NCI-H1092 (cell line): ENCODE results near the gene MOB3C.
"Not testable (repeated sequence)": the region's sequence is repeated elsewhere in the genome, so short reads cannot be mapped to it uniquely, and the experiment has no call there.

Experiments used
- DNase-seq: peaks from one replicate; lab custom pipeline; 2025; lab: John Stamatoyannopoulos, UW

The MOB3C gene

DNA sequence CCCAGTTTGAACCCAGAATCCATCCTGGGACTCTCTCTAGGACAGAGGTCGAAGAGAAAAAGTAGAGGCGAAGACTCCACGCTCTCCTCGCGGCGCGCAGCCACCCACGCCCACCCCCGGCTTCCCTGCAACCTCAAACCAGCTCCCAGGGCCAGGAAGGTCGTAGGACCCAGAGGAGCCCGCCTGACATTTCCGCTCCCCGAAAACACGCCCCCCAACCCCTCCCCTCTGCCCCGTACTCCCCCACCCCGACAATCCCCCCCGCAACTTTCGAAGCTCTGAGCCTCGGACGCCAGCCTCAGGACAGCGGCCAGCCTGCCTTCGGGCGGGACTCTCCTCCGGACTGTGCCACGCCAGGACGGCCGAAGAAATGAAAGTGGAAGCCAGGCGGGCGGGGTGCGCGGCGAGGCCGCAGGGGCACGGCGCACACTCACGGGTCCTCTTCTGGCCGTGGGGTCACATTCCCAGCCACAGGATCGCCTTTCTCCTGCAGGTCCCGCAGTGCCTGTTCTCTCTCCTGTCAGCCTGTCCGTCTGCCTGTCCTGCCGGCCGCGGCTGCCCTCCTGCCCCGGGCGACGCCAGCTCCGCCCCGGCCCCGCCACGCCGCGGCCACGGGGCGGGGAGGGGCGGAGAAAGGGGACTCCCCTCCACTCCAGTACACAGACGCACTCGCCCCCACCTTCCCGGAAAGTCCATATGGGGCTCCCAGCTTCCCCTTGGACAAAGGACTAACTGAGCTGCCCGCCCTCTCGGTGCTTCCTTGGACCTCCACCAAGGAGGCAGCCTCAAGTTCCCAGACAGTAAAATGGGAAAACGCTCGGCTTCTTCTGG, at the start of gene MOB3C:
MOB3C (minus strand) TSS at position 535 of the 831 bp plus-strand sequence. CDS start 3,490 bp downstream, outside the sequence.
- DNase-seq: no peak

DNA sequence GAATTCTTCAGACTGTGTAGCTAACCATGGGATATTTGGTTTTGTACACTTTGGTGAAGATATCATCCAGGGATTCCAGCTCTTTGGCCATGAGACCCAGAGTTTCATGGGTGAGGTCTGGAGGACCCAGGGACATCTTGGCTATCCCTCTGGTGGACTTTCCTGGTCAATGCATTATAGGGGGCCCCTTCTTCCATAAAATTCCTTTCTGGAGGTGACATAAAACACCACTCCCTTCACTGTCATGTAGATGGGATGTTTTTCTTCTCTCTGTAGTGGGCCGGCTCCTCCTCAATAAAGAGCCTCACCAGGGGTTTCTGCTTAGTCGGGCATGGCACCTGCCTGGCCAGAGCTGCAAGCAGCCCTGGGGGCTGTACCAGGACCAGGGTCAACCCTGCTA, 49.4 kb upstream of the MOB3C start:
- no peak for DNase-seq

DNA sequence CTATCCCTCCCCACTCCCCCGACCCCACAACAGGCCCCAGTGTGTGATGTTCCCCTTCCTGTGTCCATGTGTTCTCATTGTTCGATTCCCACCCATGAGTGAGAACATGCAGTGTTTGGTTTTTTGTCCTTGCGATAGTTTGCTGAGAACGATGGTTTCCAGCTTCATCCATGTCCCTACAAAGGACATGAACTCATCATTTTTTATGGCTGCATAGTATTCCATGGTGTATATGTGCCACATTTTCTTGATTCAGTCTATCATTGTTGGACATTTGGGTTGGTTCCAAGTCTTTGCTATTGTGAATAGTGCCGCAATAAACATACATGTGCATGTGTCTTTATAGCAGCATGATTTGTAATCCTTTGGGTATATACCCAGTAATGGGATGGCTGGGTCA, 46.3 kb upstream of the MOB3C start:
- DNase-seq: not testable (repeated sequence)

DNA sequence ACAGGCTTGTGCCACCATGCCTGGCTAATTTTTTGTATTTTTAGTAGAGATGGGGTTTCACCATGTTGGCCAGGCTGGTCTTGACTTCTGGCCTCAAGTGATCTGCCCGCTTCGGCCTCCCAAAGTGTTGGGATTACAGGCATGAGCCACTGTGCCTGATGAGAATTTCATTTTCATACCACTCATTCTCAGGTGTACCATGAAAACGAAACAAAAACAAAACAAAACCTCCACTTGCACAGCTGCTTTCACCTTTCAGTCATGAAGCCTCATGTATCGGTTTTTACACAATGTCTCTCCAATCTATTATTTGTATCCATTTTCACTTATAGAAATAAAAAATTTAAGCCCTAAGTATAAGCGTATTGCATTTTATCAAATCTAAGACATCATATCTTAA, 43.5 kb upstream of the MOB3C start:
- DNase-seq: not testable (repeated sequence)

DNA sequence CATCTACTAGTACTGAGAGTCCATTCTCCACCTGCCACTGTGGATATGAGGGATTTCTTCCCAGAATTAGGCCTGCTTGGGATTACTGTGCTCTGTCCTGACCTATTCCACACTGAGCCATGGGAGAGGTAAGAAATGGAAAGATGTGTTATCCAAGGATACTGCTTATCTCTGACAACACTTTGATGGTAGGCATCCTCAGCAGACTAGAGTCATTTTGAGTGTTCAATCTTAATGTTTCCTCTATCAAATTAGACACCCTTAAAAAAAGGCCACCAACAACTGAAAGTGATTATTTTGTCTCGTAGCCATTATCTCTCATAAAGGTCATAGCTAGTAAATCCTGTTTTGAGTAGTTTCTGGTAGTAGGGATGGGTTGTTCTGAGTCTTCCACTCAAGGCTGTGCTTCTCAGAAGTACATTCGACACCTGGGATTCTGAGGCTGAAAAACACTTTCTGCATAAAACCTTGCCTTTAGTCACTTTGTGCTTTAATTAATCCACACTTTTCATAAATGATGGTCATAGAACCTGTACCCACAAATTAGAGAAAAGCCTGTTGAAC, 42.8 kb upstream of the MOB3C start:
- DNase-seq: no peak

DNA sequence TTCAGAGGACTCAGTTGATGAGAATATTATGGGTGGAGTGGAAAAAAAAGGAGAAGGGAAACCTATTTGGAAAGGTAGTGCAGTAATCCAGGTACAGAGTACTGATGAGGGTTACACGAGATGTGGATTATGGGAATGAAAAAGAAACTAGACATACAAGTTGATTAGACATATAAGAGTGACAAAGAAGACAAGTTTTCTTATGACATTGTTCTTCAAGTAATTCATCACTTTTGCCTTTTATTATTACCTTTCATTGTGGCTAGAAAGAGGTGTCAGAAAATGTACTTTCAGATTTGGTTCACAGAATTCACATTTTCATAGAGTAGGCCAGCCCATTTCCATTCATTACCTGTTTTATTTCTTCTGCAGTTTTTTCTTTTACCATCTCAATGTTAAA, 41.2 kb upstream of the MOB3C start:
- no peak for DNase-seq

DNA sequence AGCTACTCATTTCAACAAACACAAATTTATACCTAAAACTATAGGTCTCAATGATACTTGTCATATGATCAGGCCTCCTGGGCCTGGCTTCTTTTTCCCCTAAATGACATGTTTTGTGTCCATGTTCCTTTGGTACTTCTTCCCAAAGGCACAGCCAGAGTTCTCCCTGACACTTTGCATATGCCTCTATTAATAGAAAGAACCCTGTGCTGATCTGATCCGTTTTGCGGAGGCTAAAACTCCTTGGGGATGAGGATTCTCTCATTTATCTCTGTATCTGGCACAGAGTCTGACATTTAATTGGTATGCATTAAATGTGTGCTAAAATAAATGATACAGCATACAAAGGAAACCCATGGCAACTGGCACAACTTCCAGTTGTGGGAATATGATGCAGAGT, 40.0 kb upstream of the MOB3C start:
- DNase-seq: no peak

DNA sequence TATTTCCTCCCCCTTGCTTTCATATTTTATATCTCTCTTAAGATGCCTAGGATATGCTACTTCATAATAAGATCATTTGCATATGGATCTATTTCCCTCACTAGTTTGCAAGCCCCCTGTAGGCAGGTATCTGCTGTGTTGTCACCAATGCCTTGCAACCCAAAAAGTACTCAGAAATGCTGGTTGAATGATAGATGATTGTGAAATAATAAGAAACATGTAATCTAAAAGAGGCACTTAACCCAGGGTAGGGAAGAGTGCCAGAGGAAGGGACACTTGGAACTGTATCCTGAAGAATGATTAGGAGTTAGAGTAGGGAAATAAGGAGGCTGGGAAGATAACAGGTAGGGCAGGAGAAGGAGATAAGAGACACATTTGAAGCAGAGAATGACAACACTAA, 39.2 kb upstream of the MOB3C start:
- DNase-seq: no peak

DNA sequence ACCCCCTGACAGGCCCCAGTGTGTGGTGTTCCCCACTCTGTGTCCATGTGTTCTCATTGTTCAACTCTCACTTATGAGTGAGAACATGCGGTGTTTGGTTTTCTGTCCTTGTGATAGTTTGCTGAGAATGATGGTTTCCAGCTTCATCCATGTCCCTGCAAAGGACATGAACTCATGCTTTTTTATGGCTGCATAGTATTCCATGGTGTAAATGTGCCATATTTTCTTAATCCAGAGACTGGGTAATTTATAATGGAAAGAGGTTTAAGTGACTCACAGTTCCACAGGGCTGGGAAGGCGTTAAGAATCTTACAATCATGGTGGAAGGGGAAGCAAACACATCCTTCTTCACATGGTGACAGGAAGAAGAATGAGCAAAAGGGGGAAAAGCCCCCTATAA, 38.1 kb upstream of the MOB3C start:
- DNase-seq: not testable (repeated sequence)

DNA sequence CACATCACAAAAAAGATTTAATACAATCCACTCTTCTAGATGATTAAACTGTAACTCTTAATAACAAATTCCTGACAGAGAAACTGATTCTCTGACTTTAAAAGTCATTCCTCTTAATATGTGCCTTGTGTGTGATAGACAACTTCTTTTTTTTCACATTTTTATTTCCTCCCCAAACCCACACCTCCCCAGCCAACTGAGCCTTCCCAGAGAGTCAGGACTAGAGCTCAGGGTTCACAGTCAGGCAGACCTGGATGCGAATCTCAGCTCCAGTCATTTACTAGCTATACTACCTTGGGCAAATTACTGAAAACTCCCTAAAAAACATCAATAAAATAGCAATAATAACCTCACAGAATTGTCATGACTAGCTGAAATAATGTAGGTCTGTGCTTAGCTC, 37.4 kb upstream of the MOB3C start:
- DNase-seq: no peak

DNA sequence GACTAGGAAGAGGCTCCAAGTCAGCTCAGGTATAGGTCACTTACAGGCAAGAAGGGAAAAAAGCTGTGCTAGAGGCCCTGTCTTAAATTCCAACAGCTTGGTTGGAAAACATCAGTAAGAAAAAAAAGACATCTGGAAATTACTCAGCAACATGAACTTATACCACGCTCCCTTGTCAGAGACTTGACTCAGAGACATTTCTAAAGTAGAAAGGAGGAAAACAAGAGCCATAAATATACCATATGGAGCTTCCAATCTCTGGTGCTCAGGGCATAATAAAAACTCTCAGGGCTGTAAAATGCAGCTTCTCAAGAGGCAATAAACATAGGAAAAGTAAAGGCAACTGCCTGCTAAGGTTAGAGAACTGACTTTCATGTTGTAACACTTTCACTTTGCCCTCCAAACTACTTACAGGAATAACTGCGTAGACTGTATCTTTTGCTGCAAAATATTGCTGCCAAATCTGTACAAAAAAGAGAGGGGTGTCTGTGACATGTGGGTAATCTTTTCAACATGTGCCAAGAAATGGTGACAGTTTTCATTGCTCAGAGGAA, 36.9 kb upstream of the MOB3C start:
- no peak for DNase-seq

DNA sequence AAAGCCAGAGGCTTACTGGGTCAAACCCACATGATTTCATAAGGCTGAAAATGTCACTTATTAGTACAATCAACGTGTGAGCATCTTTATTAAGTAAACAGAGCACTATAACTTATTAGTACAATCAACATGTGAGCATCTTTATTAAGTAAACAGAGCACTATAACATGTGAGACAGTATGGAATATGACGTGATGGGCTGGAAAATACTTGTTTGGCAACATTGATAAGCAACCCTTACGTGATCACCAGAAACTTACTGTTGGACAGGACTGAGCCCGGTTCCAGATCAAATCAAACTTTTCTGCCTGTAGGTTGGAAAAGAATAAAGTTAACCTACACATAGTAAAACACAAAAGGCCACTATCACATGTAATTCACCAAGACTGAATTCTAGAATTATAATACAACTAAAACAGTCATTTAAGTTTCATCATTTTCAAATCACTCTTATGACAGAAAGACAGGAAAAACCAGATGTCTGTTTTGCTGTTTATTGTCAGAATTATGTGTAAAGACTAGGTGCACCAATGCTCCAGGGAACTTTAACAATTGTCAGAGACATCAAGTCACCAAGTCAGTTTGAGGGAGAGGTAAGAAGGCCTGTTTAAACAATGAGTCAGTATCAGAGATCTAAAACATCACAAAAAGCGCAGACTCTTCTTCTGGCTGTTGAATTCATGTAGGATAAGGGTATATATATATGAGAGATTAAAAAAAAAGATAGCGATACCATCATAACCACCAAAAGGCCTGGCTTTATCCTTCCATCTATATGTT, 35.9 kb upstream of the MOB3C start:
- DNase-seq: no peak

DNA sequence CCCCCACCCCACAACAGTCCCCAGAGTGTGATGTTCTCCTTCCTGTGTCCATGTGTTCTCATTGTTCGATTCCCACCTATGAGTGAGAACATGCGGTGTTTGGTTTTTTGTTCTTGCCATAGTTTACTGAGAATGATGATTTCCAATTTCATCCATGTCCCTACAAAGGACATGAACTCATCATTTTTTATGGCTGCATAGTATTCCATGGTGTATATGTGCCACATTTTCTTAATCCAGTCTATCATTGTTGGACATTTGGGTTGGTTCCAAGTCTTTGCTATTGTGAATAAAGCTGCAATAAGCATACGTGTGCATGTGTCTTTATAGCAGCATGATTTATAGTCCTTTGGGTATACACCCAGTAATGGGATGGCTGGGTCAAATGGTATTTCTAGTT, 34.5 kb upstream of the MOB3C start:
- not testable (repeated sequence) for DNase-seq

DNA sequence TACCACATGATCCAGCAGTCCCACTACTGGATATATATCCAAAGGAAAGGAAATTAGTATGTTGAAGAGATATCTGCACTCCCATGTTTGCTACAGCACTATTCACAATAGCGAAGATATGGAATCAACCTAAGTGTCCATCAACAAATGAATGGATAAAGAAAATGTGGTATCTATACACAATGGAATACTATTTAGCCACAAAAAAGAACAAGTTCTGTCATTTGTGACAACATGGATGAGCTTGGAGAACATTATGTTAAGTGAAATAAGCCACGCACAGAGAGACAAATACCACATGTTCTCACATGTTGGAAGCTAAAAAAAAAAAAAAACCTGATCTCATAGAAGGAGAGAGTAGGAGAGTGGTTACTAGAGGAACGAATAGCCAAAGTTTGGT, 33.9 kb upstream of the MOB3C start:
- DNase-seq: no peak

DNA sequence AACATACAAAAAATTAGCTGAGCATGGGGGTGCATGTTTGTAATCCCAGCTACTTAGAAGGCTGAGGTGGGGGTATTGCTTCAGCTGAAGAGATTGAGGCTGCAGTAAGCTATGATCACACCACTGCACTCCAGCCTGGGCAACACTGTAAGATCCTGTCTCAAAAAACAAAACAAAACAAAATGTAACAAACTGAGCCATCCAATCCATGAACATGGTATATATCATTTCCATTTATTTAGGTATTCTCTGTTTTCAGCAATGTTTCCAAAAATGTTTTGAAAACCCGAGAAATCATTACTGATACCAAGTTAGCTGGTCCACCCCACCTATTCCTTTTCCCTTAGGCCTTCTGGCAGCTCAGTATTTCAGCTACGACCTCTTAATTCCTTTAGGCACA, 33.2 kb upstream of the MOB3C start:
- DNase-seq: no peak

DNA sequence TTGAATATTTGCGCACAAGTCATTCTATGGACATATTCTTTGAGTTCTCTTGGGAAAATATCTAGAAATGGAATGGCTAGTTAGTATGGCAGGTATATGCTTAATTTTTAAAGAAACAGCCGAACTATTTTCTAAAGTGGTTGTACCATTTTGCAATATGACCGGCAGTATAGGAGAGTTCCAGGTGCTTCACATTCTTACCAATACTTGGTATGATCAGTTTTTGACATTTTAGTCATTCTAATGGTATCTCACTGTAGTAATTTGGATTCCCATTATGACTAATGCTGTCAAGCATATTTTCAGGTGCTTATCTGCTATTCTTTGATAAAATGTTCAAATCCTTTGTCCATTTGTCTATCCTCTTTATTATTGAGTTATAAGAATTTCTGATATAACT, 31.0 kb upstream of the MOB3C start:
- no peak for DNase-seq

DNA sequence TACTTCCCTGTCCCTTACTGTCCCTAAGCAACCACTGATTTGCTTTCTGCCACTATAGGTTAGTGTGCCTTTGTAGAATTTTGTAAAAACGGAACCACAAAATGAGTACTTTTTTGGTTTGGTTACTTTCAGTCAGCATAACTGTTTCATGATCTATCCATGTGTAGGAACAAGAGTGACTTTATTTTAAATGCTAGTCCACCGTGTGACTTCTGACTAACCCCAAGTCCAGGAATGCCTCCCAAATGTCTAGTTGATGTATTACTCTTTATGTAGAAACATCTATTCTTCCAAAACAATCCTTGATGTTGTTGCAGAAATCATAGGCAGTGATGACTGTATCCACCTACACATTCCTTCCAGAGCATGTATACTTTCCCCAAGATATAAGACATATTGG, 30.2 kb upstream of the MOB3C start:
- no peak for DNase-seq

DNA sequence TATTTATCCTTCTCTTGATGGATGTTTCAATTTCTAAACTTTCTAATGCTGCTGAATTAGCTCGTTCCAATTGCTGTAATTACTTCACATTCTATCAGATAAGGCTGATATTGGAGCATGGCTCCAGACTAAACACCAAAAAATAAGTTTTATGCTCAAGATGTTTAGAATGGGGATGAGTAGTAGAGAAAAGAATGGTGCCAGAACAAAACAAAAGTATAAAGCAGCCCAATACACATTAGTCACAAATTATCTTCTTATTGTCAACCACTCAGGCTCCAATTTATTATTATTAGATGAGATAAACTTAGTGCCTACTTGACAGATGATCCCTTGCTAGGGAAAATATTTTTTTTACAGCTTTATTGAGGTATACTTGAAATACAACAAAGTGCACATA, 29.7 kb upstream of the MOB3C start:
- DNase-seq: no peak

DNA sequence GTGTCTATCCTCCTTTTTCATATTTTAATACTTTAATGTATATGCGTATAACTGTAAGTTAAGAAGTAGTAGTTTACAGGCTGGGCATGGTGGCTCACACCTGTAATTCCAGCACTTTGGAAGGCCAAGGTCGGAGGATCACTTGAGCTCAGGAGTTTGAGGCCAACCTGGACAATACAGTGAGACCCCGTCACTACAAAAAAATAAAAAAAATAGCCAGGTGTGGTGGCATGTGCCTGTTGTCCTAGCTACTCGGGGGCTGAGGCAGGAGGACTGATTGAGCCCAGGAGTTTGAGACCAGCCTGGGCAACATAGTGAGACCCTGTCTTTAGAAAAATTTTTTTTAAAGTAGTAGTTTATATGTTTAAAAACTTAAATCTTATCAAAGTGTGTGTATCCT, 29.2 kb upstream of the MOB3C start:
- DNase-seq: no peak

DNA sequence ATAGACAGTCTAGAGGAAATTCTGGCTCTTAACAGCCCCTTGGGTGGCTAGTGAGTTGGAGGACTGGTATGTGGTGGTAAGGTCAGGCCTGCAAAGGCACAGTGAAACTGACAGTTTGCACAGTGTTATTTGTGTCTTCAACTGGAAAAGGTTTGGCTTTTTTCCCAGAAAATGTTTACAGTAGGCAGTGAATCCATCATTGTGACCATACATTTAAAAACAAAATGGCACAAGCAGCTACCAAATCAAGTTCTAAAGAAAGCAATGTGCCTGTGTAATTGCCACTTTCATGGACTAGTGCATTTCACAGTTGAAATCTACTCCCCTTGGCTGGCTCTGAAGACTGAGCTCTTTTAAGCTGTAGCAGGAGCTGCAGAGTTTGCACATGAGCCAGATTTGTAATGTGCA, 26.8 kb upstream of the MOB3C start:
- DNase-seq: peak; percentile 87

DNA sequence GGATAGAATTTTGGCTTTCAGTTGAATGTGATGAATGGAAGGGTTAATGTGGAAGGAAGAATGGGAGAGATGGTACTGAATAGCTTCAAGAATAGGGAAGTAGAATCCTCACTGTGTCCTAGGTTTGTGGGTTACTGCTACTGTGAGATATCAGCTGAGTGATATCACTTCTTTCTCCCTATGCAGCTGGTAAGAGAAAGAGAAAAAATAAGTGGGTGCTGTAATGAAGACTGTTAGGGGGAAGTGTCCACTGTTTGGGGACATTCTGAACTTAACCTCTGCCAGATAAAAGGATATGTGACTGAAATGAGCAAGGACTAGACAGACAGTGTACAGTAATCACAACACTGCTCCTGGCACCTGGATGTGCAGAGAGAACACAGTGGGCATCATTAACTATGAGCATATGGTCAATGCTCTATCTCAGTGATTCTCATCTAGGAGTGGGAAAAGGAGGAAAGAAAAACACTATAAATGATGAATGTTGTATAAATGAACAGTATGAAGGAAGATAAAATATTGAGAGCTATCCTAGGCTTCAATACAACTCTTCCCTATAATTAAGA, 25.6 kb upstream of the MOB3C start:
- DNase-seq: no peak

DNA sequence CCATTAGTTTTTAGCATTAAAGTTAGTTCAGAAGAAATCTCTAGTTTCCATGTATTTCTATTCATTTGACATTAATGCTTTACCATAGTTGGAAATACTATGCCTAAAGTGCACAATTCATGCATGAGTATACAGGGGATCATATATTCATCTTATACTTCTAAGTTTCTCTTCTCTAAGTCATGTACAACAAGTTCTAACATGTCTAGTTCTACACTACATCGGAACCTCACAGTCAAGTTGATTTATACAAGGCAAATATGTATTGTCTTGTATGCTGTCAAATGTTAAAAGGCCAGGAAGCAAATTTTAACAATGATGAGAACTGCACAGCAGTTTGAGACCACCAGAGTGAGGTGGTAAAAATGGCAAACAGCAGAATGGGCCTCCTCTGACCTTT, 22.9 kb upstream of the MOB3C start:
- DNase-seq: no peak
